RWPE2 (cell line): ENCODE data around the gene SUSD2.

Experiments used
- ATAC-seq: fragments of 200-7000 bp; cut with Tn5 transposase; 3 replicates; pipeline ENCODE4 v1.9.1; 2021; ENCODE audit warnings: low read depth
- DNase-seq: peaks from one replicate; pipeline ENCODE4 v3.0.0-alpha.2; 2020; ENCODE audit warnings: low spot score
- H3K27ac ChIP-seq: fragments of 450-650 bp; 2 replicates; pipeline ENCODE4 v1.5.1; 2017; ENCODE audit warnings: mild to moderate bottlenecking; ENCODE audit not compliant: poor library complexity, severe bottlenecking
- H3K27me3 ChIP-seq: fragments of 250-450 bp; sonication (Bioruptor Pico); 2 replicates; pipeline ENCODE4 v1.5.1; 2021; ENCODE audit warnings: mild to moderate bottlenecking, moderate library complexity; ENCODE audit not compliant: insufficient read depth, poor library complexity, severe bottlenecking
- H3K36me3 ChIP-seq: fragments of 250-450 bp; sonication (Bioruptor Pico); 2 replicates; pipeline ENCODE4 v1.5.1; 2020; ENCODE audit warnings: low read depth, mild to moderate bottlenecking, moderate library complexity
- H3K4me1 ChIP-seq: fragments of 250-450 bp; sonication (Bioruptor Pico); 2 replicates; pipeline ENCODE4 v1.5.1; 2021; ENCODE audit warnings: mild to moderate bottlenecking, moderate library complexity; ENCODE audit not compliant: insufficient read depth, poor library complexity, severe bottlenecking
- H3K4me3 ChIP-seq: fragments of 250-450 bp; sonication (Bioruptor Pico); 2 replicates; pipeline ENCODE4 v1.5.1; 2021; ENCODE audit warnings: mild to moderate bottlenecking, moderate library complexity; ENCODE audit not compliant: severe bottlenecking
- H3K9me3 ChIP-seq: fragments of 250-450 bp; sonication (Bioruptor Pico); 2 replicates; pipeline ENCODE4 v1.5.1; 2021; ENCODE audit warnings: mild to moderate bottlenecking, moderate library complexity; ENCODE audit not compliant: severe bottlenecking
- CTCF ChIP-seq: fragments of 450-650 bp; IDR thresholded peaks from one replicate; pipeline ENCODE4 v1.5.1; 2017; ENCODE audit warnings: mild to moderate bottlenecking, moderate library complexity; ENCODE audit not compliant: poor library complexity, severe bottlenecking

SUSD2 gene

GRCh38 chr22:24225044-24225601 lies 43.8 kb downstream of the SUSD2 start:
- TF ChIP-seq CTCF, result no peak
- DNase-seq, result no peak
- ATAC-seq, result no peak
- Histone ChIP-seq H3K27me3 (no peaks in the 10 kb centered on the region), H3K9me3 (no peaks in the 10 kb centered on the region), H3K27ac (no peak overlapping the region), H3K4me3 (no peak overlapping the region), H3K4me1 (no peaks in the 10 kb centered on the region), H3K36me3 (no peaks in the 10 kb centered on the region)

- Histone ChIP-seq H3K9me3 (no peaks in the 10 kb centered on the region), H3K36me3 (no peaks in the 10 kb centered on the region), H3K27me3 (no peaks in the 10 kb centered on the region), H3K27ac (no peak overlapping the region), H3K4me1 (no peaks in the 10 kb centered on the region), H3K4me3 (no peak overlapping the region)
- DNase-seq (no peak), ATAC-seq (no peak)
- TF ChIP-seq CTCF, result no peak
These were observed 44.7 kb downstream of the SUSD2 start for GRCh38 chr22:24225951-24226350.

GRCh38 chr22:24230911-24231656 lies 49.8 kb downstream of the SUSD2 start:
- no peak overlapping the region for H3K27ac ChIP-seq
- H3K4me1 ChIP-seq, result no peaks in the 10 kb centered on the region
- no peak for ATAC-seq
- H3K4me3 ChIP-seq, result no peak overlapping the region
- peak; percentile 3 for TF ChIP-seq CTCF
- DNase-seq, result no peak
- no peaks in the 10 kb centered on the region for H3K27me3 ChIP-seq
- H3K36me3 ChIP-seq, result no peaks in the 10 kb centered on the region
- no peaks in the 10 kb centered on the region for H3K9me3 ChIP-seq

- no peak for ATAC-seq
- no peaks in the 10 kb centered on the region for H3K4me1 ChIP-seq
- DNase-seq, result no peak
- no peak for TF ChIP-seq CTCF
- no peaks in the 10 kb centered on the region for H3K36me3 ChIP-seq
- no peak overlapping the region for H3K4me3 ChIP-seq
- H3K27ac ChIP-seq, result no peak overlapping the region
- no peaks in the 10 kb centered on the region for H3K27me3 ChIP-seq
- H3K9me3 ChIP-seq, result no peaks in the 10 kb centered on the region
These were observed 50.4 kb downstream of the SUSD2 start for GRCh38 chr22:24231706-24232105.

GRCh38 chr22:24232124-24232523 lies 50.8 kb downstream of the SUSD2 start:
- Histone ChIP-seq H3K27me3 (no peaks in the 10 kb centered on the region), H3K4me1 (no peaks in the 10 kb centered on the region), H3K27ac (no peak overlapping the region), H3K9me3 (no peaks in the 10 kb centered on the region), H3K36me3 (no peaks in the 10 kb centered on the region), H3K4me3 (no peak overlapping the region)
- no peak for TF ChIP-seq CTCF
- DNase-seq (no peak), ATAC-seq (no peak)
